ENCODE measurements around the gene OSBPL7. TPM values are rescaled to one million over a fixed set of nuclear protein-coding genes. Genes with fewer than 3 reads are reported as not detected.

OSBPL7 gene
- total RNA-seq, 1 donor from 2014 or later: 5.6 TPM

GRCh38 chr17:47844227-47844626, 22.6 kb upstream of the OSBPL7 start:
- H3K27me3 ChIP-seq: no peaks in the 10 kb centered on the region
- peaks cover 41% of the 10 kb centered on the region for H3K4me1 ChIP-seq
- H3K36me3 ChIP-seq: no peaks in the 10 kb centered on the region
- TF ChIP-seq CTCF (IDR thresholded peaks at IDR 0.05) (no peak), POLR2A (IDR thresholded peaks at IDR 0.05) (no peak), POLR2AphosphoS5 (IDR thresholded peaks at IDR 0.05; ENCODE audit: insufficient read depth in 1 of 2, low read depth in 1 of 2) (no peak)
- no peak overlapping the region for H3K27ac ChIP-seq
- intact Hi-C loops (cut with DNase I): no loop called here
- no peak for DNase-seq (ENCODE audit: extremely low spot score in 2 of 2)
- no peaks in the 10 kb centered on the region for H3K9me3 ChIP-seq
- H3K4me3 ChIP-seq: no peak overlapping the region

- intact Hi-C loops (cut with DNase I): no loop called here
- H3K9me3 ChIP-seq: no peaks in the 10 kb centered on the region
- H3K27me3 ChIP-seq: no peaks in the 10 kb centered on the region
- DNase-seq (ENCODE audit: extremely low spot score in 2 of 2): no peak
- H3K27ac ChIP-seq: no peak overlapping the region
- peaks cover 0 to 7% of the 10 kb centered on the region in 2 donors for H3K36me3 ChIP-seq
- H3K4me3 ChIP-seq: no peak overlapping the region
- peaks cover 41% of the 10 kb centered on the region for H3K4me1 ChIP-seq
- TF ChIP-seq POLR2A (IDR thresholded peaks at IDR 0.05) (no peak), CTCF (IDR thresholded peaks at IDR 0.05) (no peak), POLR2AphosphoS5 (IDR thresholded peaks at IDR 0.05; ENCODE audit: insufficient read depth in 1 of 2, low read depth in 1 of 2) (no peak)
Observed at GRCh38 chr17:47843391-47843730, 21.8 kb upstream of the OSBPL7 start.

DNA sequence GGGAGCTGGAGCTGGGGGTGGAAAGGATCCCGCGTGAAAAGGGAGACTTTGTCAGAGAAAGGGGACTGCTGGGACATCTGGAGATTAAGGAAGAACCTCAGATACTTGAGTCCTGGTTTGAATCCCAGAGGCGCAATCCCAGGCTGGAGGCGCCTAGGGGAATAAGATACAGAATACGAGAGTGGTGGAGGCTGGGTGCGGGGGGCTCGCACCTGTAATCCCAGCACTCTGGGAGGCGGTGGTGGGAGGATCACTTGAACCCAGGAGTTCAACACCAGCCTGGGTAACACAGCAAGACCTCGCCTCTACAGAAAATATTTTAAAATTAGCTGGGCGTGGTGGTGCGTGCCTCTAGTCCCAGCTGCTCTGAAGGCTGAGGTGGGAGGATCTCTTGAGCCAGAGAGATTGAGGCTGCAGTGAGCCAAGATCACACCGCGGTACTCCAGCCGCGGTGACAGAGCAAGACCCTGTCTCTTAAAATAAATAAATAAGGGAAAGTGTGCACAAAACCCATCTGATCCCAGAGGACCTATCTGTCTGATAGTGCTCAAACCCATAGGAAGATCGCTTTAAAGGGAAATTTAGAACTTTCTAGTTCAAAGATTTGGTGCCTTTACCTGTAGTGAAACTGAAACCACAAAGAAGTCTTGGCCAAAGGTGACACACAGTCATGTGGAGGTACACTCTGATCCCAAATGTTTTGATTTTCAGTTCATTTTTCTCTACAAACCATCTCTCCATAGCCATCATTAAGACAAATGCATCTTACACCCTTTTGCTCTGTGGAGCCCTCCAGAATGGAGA, 20.1 kb upstream of the OSBPL7 start:
- intact Hi-C loops (cut with DNase I): loop anchor here (2.0 kb wide), 1 partner anchor 49 kb away; no protein-coding TSS in a partner anchor
- H3K4me3 ChIP-seq: peak overlapping the region; percentile 76 to 83
- H3K27me3 ChIP-seq: no peaks in the 10 kb centered on the region
- H3K9me3 ChIP-seq: no peaks in the 10 kb centered on the region
- H3K27ac ChIP-seq: peak overlapping the region; percentile 77
- peaks cover 32% of the 10 kb centered on the region for H3K4me1 ChIP-seq
- TF ChIP-seq POLR2A (IDR thresholded peaks at IDR 0.05) (no peak), POLR2AphosphoS5 (IDR thresholded peaks at IDR 0.05; ENCODE audit: insufficient read depth in 1 of 2, low read depth in 1 of 2) (no peak), CTCF (IDR thresholded peaks at IDR 0.05) (no peak)
- DNase-seq (ENCODE audit: extremely low spot score in 2 of 2): no peak
- peaks cover 0 to 16% of the 10 kb centered on the region in 2 donors for H3K36me3 ChIP-seq

DNA sequence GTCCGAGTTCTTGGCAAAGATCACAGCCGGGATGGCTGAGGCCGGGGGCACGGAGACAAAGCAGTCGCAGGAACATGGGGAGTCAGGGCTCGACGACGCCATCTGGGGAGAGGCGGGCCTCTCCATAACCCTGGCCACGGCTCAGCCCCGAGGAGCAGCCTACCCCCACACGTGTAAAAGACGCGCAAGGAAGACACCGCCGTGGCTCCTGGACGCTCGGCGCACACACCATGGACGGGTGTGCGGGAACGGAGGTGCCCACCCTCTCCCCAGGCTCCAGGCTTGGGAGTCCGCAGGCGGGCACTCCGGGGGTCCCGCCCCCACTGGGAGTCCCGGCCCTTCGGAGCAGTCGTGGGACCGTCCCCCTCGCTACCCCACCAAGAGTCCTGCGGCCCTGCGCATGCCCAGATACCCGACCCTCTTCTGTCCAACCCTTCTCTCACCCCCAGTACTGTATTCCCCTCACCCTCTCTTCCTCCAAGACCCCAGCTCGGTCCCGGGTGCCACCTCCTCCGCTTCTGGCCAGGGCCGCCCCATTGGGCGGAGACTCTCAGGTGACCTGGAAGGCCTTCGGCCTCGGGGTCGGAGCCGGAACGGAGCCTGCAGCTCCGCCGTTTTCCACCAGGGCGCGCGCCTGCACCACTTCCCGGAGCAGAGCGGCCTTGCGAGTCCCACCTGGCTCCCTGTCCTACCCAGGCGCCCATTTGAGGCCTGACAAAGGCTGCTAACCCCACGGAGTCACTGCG, 19.3 kb upstream of the OSBPL7 start, which contains the start of gene SCRN2:
SCRN2 (minus strand) TSS at position 532 of the 746 bp plus-strand sequence; CDS start at position 102, 430 bp downstream.
- H3K4me1 ChIP-seq: peaks cover 29% of the 10 kb centered on the region
- TF ChIP-seq CTCF (IDR thresholded peaks at IDR 0.05): peak; percentile 94 to 99 (median 99)
- TF ChIP-seq POLR2A (IDR thresholded peaks at IDR 0.05): no peak
- peak; percentile 65 to 69 for TF ChIP-seq POLR2AphosphoS5 (IDR thresholded peaks at IDR 0.05; ENCODE audit: insufficient read depth in 1 of 2, low read depth in 1 of 2)
- no peaks in the 10 kb centered on the region for H3K27me3 ChIP-seq

More for the DNA sequence above, 19.3 kb upstream of the OSBPL7 start, which contains the start of gene SCRN2:
- peak in 1 of 2 donors; percentile 94 for DNase-seq (ENCODE audit: extremely low spot score in 2 of 2)
- intact Hi-C loops (cut with DNase I): loop anchor here (2.0 kb wide), 1 partner anchor 50 kb away; no protein-coding TSS in a partner anchor
- Histone ChIP-seq H3K9me3 (no peaks in the 10 kb centered on the region), H3K4me3 (peak within 1 kb of the TSS; percentile 76 to 83), H3K36me3 (peaks cover 0 to 21% of the 10 kb centered on the region in 2 donors), H3K27ac (peak within 1 kb of the TSS; percentile 77)
